ENCODE results near the gene SMPD3.

The SMPD3 gene

GRCh38 chr16:68367440-68367839, 80.9 kb downstream of the SMPD3 start:
- no peak for DNase-seq

GRCh38 chr16:68367030-68367429, 81.3 kb downstream of the SMPD3 start:
- DNase-seq = peak; percentile 12

GRCh38 chr16:68366062-68366461, 82.2 kb downstream of the SMPD3 start:
- DNase-seq = no peak

GRCh38 chr16:68365167-68365817, 83.0 kb downstream of the SMPD3 start:
- DNase-seq = no peak

GRCh38 chr16:68364561-68364998, 83.7 kb downstream of the SMPD3 start:
- DNase-seq = no peak

GRCh38 chr16:68363658-68364521, 84.4 kb downstream of the SMPD3 start:
- peak; percentile 11 for DNase-seq

GRCh38 chr16:68362947-68363657, 85.2 kb downstream of the SMPD3 start:
- DNase-seq = no peak

- DNase-seq = no peak
These were observed 85.9 kb downstream of the SMPD3 start for GRCh38 chr16:68362262-68362913.

GRCh38 chr16:68361485-68361884, 86.8 kb downstream of the SMPD3 start:
- DNase-seq = no peak

GRCh38 chr16:68360956-68361355, 87.4 kb downstream of the SMPD3 start:
- DNase-seq = no peak

GRCh38 chr16:68360547-68360946, 87.8 kb downstream of the SMPD3 start:
- no peak for DNase-seq

- no peak for DNase-seq
These were observed 88.7 kb downstream of the SMPD3 start for GRCh38 chr16:68359398-68360191.

GRCh38 chr16:68358951-68359350, 89.4 kb downstream of the SMPD3 start:
- DNase-seq = no peak

- no peak for DNase-seq
These were observed 90.4 kb downstream of the SMPD3 start for GRCh38 chr16:68357923-68358322.

- no peak for DNase-seq
These were observed 90.8 kb downstream of the SMPD3 start for GRCh38 chr16:68357521-68357922.

GRCh38 chr16:68356919-68357286, 91.4 kb downstream of the SMPD3 start:
- no peak for DNase-seq

- no peak for DNase-seq
These were observed 91.9 kb downstream of the SMPD3 start for GRCh38 chr16:68356249-68356918.

- no peak for DNase-seq
These were observed 92.7 kb downstream of the SMPD3 start for GRCh38 chr16:68355447-68356248.

GRCh38 chr16:68354816-68355215, 93.5 kb downstream of the SMPD3 start:
- DNase-seq = no peak

- DNase-seq = no peak
These were observed 94.9 kb downstream of the SMPD3 start for GRCh38 chr16:68353366-68353765.

- no peak for DNase-seq
These were observed 96.3 kb downstream of the SMPD3 start for GRCh38 chr16:68351991-68352431.

All from HCEC 1CT (cell line).